RWPE1 (cell line): Measurements from ENCODE around the gene RBP3.
"Not testable (repeated sequence)": the region's sequence is repeated elsewhere in the genome, so short reads cannot be mapped to it uniquely, and the experiment has no call there.

Source experiments
- CTCF ChIA-PET: fragments of 350-600 bp; sonication (Branson Sonifier 250); formaldehyde crosslinking; extraction: SDS; loops from one replicate; lab custom pipeline; 2021; lab: Yijun Ruan, JAX
- POLR2A ChIA-PET: fragments of 400-600 bp; formaldehyde crosslinking; extraction: SDS; loops from one replicate; lab custom pipeline; 2020; ENCODE audit warnings: antibody characterized with exemption; ENCODE audit not compliant: low non-redundant PET; lab: Yijun Ruan, JAX
- DNase-seq: peaks from one replicate; pipeline ENCODE4 v3.0.0; 2012; ENCODE audit warnings: low spot score
- H3K27ac ChIP-seq: fragments of 450-650 bp; 2 replicates; pipeline ENCODE4 v1.5.1; 2017
- TF ChIP-seq, protein P1 (sequence below): fragments of 450-650 bp; conservative IDR thresholded peaks from 2 replicates; pipeline ENCODE4 v1.5.1; 2017; ENCODE audit warnings: low read depth, mild to moderate bottlenecking

RBP3 gene

DNA sequence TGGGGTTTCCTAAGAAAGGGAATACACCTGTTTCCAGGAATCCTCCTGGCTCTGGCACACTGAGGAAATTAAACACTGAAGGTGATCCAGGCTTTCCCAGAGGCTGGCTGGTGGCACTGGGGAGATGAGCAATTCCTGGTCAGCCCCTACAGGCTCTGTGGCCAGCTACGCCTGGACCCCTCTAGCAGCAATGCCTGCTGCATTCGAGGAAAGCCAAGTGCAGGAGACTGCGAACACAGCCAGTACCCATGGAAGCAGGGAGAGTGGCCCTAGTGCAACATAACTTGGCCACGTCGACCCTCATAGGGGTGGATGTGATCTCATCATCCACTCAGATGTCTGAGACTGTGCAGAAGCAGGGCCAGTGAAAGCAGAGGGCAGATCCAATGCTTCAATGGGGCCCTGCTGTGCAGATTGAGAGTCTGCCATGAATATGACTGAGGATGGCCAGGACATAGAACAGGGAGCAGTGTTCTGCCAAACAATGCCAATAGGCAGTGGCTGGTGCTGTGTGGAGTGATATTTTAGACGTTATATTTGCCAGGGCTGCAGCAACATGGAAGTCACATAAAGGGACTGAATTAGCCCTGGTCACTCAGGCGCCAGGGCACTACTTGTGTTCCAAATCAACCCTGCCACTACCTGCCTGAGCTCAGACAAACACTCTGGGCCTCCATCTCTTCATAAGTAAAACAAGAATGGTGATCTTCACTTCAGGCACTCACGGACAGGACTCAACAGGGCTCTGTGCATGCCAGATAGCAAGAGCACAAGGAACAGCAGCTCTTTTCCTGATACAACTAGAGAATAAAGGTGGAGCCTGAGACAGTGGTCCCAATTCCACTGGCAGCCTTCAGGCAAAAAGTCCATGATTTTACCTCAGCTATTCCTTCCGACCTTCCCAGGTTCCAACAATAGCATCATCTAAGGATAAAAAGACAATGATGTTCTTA is 33.5 kb downstream of the RBP3 start:
- ChIA-PET CTCF (interaction anchor here (0.6 to 0.7 kb wide), 2 partner anchors 11 to 21 kb away, joined by 3 read pairs; no protein-coding TSS in a partner anchor), POLR2A (no interaction called here)
- no peak for DNase-seq
- TF ChIP-seq, protein P1, sequence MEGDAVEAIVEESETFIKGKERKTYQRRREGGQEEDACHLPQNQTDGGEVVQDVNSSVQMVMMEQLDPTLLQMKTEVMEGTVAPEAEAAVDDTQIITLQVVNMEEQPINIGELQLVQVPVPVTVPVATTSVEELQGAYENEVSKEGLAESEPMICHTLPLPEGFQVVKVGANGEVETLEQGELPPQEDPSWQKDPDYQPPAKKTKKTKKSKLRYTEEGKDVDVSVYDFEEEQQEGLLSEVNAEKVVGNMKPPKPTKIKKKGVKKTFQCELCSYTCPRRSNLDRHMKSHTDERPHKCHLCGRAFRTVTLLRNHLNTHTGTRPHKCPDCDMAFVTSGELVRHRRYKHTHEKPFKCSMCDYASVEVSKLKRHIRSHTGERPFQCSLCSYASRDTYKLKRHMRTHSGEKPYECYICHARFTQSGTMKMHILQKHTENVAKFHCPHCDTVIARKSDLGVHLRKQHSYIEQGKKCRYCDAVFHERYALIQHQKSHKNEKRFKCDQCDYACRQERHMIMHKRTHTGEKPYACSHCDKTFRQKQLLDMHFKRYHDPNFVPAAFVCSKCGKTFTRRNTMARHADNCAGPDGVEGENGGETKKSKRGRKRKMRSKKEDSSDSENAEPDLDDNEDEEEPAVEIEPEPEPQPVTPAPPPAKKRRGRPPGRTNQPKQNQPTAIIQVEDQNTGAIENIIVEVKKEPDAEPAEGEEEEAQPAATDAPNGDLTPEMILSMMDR: no peak
- H3K27ac ChIP-seq: no peak overlapping the region

GRCh38 chr10:47383261-47384147 is 35.3 kb downstream of the RBP3 start:
- ChIA-PET POLR2A (interaction anchor here (0.6 kb wide), 1 partner anchor 903 kb away, joined by 3 read pairs; no protein-coding TSS in a partner anchor), CTCF (interaction anchor here (0.6 to 0.7 kb wide), 2 partner anchors 14 to 28 kb away, joined by 3 to 4 read pairs; no protein-coding TSS in a partner anchor)
- DNase-seq: peak; percentile 20
- peak overlapping the region; percentile 85 for H3K27ac ChIP-seq
- TF ChIP-seq, protein P1: no peak

GRCh38 chr10:47384148-47384921 is 36.2 kb downstream of the RBP3 start, which contains the start of gene ZNF488:
ZNF488 (minus strand) TSS chr10:47384293; CDS start chr10:47368829, 15,464 bp downstream.
- peak; percentile 93 for DNase-seq
- ChIA-PET CTCF (interaction anchor here (0.7 to 0.8 kb wide), 2 partner anchors 14 to 30 kb away, joined by 4 read pairs; no protein-coding TSS in a partner anchor), POLR2A (interaction anchor here (0.5 to 0.6 kb wide), 2 partner anchors 21 to 902 kb away, joined by 3 to 5 read pairs; no protein-coding TSS in a partner anchor)
- TF ChIP-seq, protein P1: no peak
- peak within 1 kb of the TSS; percentile 85 for H3K27ac ChIP-seq

GRCh38 chr10:47386104-47386503 is 37.9 kb downstream of the RBP3 start:
- DNase-seq, H3K27ac ChIP-seq, POLR2A ChIA-PET, CTCF ChIA-PET: not testable (repeated sequence)

DNA sequence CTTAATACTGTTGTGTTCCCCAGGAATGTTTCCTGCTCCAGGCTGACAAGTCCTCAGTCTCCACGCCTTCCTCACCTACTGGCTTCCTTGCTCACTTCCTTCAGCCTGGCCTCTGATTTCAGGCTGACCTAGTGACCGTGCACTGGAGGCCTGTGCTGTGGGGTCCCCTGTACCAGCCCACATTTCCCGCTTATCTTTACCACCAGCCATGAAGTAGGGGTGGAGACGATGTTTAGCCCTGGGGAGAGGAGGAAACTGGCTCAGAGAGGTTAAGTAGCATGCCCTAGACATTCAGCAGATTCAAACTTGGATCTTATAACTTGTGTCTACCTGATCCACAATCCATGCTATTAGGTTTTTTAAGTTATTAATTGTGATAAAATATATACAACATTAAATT is 40.7 kb downstream of the RBP3 start:
- ChIA-PET POLR2A (no interaction called here), CTCF (no interaction called here)
- no peak overlapping the region for H3K27ac ChIP-seq
- TF ChIP-seq, protein P1: no peak
- DNase-seq: no peak

- ChIA-PET CTCF (no interaction called here), POLR2A (no interaction called here)
- TF ChIP-seq, protein P1: no peak
- no peak for DNase-seq
- no peak overlapping the region for H3K27ac ChIP-seq
Observed at GRCh38 chr10:47389619-47390018, 41.5 kb downstream of the RBP3 start.
